IPS-NIHi11 (cell line): Measurements from ENCODE around the gene SH3D19.

Experiments used
- DNase-seq: peaks from one replicate; pipeline ENCODE4 v3.0.0; 2012; ENCODE audit warnings: mixed read lengths, low spot score

Gene SH3D19, protein sequence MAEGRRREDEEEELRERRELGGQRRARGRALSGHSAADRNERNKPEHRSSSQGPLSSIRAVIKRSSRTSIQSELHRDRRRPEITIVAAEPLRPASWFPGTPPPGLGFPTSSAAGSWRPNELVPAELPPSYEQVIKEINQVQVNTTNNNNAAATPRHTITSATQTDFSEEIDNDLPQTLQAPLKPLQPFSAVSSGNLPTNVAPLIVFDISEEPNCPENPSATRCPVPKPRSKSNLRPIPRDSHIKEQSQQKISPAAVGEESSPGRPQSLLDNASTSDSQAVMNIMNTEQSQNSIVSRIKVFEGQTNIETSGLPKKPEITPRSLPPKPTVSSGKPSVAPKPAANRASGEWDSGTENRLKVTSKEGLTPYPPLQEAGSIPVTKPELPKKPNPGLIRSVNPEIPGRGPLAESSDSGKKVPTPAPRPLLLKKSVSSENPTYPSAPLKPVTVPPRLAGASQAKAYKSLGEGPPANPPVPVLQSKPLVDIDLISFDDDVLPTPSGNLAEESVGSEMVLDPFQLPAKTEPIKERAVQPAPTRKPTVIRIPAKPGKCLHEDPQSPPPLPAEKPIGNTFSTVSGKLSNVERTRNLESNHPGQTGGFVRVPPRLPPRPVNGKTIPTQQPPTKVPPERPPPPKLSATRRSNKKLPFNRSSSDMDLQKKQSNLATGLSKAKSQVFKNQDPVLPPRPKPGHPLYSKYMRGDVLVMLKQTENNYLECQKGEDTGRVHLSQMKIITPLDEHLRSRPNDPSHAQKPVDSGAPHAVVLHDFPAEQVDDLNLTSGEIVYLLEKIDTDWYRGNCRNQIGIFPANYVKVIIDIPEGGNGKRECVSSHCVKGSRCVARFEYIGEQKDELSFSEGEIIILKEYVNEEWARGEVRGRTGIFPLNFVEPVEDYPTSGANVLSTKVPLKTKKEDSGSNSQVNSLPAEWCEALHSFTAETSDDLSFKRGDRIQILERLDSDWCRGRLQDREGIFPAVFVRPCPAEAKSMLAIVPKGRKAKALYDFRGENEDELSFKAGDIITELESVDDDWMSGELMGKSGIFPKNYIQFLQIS

DNA sequence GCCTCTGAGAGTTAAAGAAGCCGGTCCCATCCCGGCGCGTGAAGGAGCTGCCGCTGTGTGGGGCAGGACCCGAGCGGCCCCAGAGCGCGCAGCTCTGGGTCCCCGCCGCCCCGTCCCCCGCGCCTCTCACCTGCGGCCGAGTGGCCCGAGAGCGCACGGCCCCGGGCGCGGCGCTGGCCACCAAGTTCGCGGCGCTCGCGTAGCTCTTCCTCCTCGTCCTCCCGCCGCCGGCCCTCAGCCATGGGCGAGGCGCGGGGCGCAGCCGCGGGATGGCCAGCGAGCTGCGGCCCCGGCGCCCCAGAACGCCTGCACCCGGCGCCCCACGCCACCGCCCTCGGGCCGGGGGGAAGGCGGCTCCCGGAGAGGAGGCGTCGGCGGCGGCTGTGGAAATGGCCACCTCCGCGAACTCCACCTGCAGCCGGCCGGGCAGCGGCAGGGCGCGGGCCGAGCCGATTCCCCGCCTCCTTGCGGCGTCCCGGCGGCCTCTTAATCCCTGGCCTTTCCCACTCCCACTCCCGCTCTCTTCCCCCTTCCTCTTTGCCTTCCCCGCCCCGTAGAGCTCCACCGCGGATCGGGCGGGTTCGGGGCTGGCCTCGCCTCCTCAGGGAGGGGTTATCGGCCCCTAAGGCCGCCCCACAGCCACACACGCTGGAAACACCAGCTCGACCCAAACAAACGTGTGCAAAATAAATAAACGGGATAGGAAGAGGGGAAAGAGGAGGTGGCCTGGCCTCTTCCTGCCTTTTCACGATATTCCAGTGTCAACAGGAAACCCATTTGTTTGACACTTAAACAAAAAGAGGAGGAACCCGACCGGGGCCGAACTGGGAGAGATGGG, at the start of gene SH3D19:
TSS of gene SH3D19 (minus strand) at position 495 of the 838 bp plus-strand sequence. CDS start at position 242, 253 bp downstream.
- DNase-seq: peak; percentile 75

DNA sequence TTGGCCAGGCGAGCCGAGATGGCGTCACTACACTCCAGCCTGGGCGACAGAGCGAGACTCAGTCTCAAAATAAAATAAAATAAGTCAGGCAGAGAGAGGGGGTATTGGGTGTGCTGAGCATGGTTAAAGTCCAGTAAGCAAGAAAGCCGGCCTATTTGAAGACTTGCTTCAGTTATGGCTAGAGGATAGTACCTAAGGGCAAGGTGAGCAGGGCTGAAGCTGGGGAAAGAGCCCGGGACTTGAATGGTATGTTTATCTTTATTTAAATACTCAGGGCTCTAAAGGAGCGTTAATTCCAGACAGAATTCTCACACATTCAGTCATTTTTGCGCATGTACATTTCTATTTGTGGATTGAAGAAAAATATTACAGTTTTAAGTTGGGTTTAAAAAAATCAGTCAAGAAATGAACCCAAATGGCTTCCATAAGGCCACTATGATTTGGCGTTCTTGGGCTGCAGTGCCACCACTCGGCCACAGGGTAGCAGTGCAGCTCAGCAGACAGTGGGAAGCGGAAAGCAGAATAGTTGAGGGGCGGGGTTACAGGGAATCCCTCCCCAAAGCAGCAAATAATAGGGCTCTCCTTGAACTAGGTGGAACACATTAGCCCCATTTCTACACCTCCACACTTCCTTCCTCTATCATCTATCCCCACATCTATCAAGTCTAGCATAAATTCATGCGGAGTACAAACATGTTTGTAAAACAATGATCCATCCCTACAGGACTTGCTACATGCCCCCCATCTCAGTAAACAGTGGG, 37.2 kb upstream of the SH3D19 start:
- peak; percentile 91 for DNase-seq

DNA sequence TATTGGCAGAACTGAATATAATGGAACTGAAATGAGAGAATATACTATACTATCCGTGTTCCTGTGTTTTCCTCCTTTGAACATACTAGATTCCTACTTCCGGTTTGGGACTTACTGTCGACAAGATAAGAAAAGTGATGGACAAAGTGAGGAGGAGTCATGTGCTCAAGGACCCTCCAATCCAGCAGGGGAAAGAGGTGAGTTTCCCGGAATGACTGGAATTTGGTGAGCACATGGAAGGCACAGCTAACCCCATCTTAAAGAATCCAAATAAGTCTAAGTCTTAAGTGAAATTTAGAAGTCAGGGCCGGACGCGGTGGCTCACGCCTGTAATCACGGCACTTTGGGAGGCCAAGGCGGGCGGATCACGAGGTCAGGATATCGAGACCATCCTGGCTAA, 36.6 kb upstream of the SH3D19 start:
- DNase-seq: no peak

DNA sequence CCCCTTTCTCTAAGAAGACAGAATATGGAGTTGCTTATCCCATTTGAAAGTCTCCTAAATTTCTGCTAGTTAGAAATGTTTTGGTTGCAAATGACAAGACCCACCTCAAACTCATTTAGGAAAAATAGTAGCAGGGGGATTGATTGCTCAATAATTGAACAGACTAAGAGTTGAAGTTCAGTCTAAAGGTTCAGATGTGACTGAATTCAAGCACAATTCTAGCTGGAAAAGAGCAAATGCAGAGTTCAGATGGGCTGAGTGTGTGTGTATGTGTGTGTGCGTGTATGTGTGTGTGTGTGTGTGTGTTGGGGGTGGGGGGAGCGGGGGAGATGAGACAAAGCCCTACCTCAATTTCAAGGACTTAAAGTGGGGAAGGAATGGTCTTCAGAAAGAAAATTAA, 35.7 kb upstream of the SH3D19 start:
- DNase-seq: no peak

DNA sequence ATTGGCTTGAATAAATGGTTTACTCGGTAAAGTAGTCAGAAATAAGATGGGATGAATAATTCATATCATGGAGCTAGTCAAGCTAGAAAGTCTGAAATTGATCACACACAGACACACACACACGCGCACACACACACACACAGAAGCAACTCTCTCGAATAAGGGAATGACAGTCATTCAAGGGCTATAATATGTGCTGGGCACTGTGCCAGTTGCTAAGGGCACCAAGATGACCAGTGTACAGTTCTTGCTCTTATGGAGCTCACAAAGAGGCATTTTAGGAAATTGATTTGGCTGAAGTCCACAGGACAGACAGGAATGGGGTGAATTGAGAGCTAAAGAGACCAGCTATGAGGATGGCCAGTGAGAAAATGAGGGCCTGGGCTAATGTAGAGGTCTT, 34.2 kb upstream of the SH3D19 start:
- DNase-seq: no peak

DNA sequence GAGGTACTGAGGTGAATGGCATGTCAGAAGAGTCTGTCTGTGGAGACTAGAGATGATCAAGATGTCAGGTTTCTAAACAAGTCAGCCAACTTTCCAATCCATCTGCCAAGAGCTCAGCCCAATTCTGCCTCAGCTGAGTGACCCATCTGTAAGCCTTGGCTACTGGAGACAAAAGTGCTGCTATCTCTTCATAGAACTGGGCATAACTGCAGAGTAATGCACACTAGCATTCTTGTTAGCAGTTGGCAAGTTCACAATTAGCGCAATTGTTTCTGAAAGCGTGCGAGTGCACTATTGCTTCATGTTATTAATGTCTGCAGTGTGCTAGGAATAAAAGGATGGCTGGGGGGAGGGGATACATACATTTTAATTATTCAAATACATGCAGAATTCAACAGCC, 32.9 kb upstream of the SH3D19 start:
- no peak for DNase-seq

DNA sequence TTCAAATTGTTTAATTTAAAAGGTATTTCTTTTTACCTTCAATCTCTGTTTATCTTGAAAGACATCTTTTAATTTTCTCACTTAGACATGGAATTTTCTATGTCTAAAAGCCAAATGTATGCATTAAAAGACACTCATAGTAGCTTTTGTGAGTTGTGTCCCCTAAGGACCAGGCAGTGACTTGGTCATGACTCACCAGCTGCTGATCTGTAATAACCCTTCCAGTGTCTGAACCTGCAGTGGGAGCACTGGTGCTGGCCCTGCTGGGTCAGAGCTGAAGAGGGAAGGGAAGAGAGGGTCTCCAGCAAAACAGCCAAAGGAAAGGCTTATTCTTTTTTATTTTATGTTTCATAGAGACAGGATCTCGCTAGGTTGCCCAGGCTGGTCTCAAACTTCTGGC, 31.1 kb upstream of the SH3D19 start:
- no peak for DNase-seq

DNA sequence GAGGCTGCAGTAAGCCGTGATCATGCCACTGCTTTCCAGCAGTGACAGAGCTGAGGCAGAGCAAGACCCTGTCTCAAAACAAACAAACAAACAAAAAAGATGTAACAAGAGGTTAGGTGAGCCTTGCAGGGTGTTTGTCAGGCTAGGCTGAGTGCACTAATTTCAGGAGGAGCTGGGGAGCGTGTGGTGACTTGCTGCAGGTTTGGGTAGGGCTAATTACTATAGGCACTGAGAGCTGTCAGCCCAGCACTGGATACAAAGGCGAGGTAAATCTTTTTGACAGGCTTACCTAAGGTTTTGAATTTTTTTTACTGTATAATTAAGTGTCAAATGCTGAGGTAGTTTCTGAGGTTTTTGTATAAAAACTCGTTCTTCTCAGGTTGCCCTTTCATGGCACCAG, 29.8 kb upstream of the SH3D19 start:
- no peak for DNase-seq

DNA sequence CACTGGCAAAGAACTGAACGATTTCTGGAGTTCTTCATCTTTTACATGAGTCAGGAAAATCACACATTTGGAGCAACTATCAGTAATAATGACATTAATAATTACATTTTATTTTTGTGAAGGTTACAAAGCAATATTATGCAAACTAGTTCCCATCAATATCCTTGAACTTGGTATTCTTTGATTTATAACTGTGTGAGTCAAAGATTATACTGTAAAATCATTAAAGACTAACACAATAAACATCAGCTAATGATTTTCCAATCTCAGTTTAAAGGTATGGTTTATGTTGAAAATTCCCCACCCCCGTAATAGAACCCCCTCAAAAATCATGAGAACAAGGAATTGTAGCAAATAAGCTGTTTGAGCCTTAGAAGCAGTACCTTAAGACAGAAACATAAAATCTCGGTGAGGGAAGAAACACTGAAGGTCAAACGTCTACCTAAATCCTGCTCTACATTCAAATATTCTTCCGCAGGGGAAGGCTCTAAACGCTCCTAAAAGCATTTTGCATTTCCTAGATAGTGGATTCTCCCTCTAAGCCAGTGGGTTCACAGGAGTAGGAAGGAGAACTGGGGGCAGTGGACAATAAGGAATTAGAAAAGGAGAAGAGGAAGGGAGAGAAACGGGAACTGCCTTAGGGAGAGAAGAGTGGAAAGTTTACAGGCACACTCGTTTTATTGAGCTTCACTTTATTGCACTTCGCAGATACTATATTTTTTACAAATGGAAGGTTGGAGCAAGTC, 22.3 kb upstream of the SH3D19 start:
- no peak for DNase-seq

DNA sequence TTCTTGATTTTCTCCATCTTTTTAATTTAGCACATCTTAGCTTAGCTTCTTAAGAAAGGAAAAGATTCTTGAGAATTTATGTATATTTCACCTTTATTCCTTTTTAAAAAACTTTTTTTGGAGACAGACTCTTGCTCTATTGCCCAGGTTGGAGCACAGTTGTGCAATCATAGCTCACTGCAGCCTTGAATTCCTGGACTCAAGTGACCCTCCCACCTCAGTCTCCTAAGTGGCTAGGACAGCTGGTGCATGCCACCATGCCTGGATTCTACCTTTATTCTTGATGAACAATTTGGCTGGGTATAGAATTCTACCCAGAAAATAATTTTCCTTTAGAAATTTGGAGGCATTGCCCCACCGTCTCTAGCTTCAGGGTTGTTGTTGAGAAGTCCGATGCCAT, 19.5 kb upstream of the SH3D19 start:
- DNase-seq: no peak

DNA sequence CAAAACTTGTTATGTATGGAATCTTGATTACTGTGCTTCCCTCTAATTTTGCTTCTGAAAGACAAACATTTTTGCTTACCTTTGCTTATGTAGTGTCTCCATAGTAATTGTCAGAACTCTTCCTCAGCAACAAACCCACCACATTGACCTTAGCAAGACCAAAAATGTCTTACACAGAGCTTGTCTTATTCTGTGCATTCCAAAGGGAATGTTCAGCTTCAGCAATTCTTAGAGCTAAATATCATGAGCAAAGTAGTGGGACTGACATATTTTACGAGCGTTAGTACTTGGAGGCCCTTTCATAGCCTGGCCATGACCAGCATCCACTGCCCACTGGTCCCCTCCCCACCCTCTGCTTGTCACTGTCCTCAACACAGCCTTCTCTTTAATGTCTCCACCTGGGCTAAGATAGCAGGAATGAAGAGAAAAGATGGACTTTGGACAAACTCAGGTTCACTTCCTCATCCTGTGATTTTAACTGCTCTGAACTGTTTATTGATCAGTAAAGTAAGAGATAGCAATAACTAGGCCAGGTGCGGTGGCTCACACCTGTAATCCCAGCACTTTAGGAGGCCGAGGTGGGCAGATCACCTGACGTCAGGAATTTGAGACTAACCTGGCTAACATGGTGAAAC, 15.5 kb upstream of the SH3D19 start:
- DNase-seq: no peak

DNA sequence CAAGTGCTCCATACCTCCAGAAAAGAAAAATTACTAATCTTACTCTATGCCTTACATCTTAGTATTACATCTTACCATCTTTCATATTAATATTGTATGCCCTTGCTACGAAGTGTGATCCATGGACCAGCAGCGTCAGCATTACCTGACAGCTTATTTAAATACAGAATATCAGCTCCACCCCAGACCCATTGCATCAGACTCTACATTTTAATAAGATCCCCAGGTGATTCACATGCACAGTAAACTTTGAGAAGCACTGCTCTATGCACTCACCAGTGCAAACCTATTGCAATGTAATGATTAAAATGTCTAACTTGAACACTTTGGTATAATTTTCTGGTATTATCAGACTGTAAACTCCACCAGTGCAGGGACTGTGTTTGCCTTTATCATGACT, 14.1 kb upstream of the SH3D19 start:
- DNase-seq: no peak

DNA sequence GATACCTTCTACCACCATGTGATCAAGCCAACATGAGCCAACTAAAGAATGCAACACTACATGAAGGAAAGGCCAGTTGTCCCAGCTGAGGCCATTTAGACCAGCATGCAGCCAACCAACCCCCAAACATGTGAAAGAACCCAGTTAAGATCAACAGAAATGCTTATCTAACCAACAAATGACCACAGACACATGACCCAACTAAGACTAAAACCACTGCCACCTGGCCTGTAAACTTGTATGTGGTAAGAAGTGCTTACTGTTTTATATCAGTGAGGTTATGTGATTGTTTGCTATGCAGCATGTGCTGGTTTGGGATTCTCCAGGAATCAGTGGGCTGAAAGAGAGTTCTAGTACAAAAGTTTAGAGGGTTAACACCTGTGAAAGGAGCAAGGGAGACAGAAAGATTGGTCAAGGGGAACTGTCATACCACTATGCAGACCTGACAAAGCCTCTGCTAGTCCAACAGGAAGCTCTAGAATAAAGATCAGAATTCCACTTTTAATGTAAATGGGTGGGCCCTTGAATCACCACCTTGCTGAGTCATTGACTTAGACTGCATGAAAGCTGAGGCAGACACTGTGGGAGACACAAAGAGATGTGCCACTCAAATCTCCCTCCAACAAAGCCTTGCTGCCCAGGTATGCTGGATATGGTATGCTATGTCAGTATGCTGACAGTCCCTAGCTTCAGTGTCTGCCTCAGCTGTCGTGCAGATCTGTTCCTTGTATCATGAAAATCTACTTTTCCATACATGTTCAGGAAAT, 6.1 kb upstream of the SH3D19 start:
- no peak for DNase-seq

DNA sequence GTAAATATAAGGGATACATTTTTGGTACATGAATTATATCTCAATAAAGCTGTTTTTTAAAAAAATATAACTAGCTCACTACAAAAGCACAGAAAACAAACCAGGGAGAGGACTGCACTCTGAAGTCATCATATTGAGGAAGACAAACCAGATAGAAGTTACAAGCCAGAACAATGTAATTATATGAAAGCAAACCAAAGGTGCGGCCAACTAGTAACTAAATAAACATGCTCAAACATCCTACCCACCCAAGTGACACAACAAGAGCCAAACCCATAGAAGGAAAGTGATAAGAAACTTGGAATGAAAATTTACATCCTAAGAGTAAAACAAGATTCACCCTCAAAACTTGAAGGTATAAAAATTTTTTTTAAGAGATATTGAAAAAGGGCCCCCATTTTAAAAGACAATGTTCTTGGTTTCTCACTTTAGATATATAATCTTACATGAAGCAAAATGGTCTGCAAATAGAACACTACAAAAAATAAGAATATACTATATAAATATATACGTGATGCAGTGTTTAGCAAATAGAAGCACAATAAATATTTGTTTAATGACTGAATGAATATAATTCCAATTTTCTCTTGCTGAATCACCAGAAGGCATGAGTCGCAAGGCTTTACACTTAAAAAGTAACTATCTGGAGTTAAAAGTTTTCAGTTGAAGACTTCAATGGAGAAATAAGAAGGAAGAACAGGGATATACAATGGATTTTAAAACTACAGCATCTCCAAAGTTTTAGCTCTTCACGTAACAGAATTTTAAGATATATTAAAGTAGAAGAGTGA, 4.0 kb upstream of the SH3D19 start:
- DNase-seq: no peak

DNA sequence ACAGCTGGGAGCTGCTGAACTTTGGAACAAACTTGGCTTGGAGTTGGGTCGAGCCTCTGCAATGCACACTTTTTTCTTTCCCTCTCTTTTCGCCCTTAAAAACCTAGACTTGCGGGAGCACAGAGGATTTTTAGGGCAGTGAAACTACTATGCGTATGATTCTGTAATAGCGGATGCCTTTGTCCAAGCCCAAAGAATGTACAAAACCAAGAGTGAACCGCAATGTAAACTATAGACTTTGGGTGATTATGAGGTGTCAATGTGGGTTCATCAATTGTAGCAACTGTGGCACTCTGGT, 493 bp upstream of the SH3D19 start:
- no peak for DNase-seq

DNA sequence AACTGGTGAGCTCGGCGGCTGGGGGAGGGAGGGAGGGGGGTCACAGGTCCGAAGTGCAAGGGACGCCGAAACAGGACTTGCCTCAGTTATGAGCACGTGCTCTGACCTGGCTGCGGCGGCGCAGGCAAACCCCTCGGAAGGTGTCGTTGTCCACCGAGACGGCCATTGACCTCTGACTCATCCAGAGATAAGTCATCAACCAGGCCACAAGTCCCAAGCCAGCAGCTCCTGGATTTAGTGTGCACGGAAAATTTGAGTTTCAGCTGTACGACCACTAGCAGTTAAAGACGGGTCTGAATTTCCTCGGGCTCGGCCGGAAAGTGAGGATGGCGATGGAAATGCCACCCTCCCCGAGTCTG, 674 bp downstream of the SH3D19 start:
- peak; percentile 70 for DNase-seq

DNA sequence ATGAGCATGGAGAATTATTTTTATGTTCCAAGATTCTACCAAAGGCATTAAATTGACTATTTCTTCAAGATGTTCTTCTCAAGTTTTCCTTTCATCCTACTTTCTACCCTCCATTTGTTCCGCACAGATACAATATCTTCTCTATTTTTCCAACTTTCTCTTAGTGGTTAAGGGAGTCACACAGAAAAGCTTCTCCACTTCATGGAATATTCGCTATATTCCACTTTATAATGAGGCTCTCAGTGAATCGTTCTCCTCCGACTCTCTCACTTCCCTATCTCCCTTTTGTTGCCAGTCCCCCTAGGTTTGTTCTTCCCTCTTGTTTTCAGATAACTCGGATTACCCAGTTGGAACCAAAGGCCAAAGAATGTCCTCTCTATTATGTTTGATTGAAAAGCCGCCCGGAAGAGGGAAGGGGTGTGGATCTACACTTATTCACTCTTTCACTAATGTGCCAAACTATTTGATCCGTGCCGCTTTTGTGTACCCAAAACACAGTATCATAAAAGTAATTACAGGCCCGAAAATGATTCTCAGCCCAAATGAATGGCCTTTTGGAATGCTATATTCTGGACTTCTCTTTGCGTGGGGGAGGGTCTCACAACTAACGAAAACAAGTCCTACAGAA, 1.2 kb downstream of the SH3D19 start:
- DNase-seq: peak; percentile 52

DNA sequence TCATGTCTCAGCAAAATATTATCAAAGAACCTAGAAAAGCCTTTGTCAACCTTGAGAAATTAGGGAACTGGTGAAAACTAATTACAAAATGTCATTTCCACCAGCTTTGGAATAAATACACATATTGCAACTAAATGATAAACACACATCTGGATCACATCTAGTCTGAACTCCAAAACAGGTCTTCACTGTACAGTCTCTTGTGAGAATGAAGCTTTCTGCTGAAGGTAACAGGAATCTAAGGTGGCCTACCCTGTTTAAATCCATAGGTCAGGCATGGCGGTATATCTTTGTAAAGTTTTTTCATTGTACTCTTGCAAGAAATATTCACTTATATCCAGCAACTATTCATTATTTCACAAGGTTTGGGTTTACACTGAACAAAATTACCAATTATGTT, 1.7 kb downstream of the SH3D19 start:
- no peak for DNase-seq
